Astrocyte (in vitro differentiated cells and primary cell): ENCODE results near the gene ADNP.

Experiments
- CTCF ChIP-seq: IDR thresholded peaks from 2 replicates; pipeline ENCODE4 v1.5.1; 2011; ENCODE audit warnings: low read depth, mild to moderate bottlenecking, inconsistent platforms, low read length, moderate library complexity; ENCODE audit not compliant: insufficient read depth
- EZH2 ChIP-seq: IDR thresholded peaks from 2 replicates; pipeline ENCODE4 v1.6.1; 2012; ENCODE audit warnings: mild to moderate bottlenecking, low read length, inconsistent platforms; ENCODE audit not compliant: insufficient read depth

DNA sequence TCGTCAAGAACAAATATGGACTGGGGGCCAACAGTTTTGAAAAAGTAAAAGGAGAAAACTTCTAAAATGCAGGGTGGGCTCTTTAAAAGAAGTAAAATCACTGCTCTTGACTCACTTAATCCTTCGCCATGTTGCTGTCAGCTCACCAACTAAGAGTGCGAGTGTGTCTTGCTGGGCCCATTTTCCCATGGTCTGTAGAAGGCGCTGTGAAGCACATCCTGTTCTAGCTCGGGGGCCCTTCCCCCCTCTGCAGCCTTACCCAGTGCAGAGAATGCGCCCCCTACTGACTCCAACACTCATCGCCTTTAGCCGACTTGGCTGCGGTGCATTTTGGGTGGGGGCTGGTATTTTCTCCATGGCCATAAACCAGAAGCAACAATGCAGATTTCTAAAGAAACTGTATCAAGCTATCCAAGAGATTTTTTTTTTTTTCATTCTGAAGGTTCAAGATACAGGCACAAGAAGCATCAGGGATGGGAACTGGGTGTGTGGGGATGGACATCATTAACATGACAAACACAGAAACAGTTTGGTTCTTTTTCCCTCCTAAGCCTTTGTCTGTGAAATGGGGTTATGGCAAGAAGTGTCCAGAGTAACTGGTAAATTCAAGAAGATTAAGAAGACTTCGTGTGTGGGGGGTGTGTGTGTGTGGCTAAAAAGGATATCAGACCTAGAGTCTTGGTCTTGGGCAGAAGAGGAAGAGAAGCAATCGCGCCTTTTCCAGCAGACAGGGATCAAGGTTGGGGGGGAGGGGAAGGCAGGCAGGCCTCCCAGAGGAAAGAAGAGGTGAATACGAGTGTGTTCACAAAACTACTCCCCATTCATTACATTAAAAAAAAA, 1.7 kb downstream of the ADNP start:
- TF ChIP-seq CTCF (peak; percentile 99), EZH2 (no peak)
